Stimulated activated CD8-positive, alpha-beta memory T cell treated with anti-CD3 and anti-CD28 coated beads, Interleukin-4, amount 100 ng/mL, for 24 hours (primary cell): Measurements from ENCODE around the gene AKR1C8.
"Not testable (repeated sequence)": the region's sequence is repeated elsewhere in the genome, so short reads cannot be mapped to it uniquely, and the experiment has no call there.

Source experiments
- DNase-seq: peaks from one replicate; pipeline ENCODE4 v3.0.0-alpha.2; 2020; ENCODE audit warnings: low read depth

The AKR1C8 gene

GRCh38 chr10:5168897-5169420 lies 16.0 kb downstream of the AKR1C8 start:
- no peak for DNase-seq

- no peak for DNase-seq
Measured at GRCh38 chr10:5165738-5166137, 19.2 kb downstream of the AKR1C8 start.

DNA sequence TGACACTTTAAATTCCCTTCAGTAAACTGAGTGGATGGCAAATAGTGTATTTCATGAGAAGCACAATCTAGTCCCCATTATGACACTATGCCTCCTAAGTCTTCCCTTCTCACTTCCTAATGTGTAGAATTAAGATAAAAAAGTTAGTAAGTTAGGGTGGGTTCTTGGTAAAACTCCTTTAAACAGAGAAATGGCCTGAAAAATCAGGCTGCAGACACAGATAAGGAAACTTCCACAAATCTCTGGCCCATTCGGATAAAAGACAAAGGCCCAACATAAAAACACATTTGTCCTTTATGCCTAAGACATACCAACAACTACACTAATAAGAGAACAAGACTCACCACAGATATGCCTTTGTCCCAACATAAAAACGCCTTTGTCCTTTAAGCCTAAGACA lies 21.5 kb downstream of the AKR1C8 start:
- no peak for DNase-seq

- DNase-seq, result no peak
Measured at GRCh38 chr10:5159126-5159525, 25.8 kb downstream of the AKR1C8 start.

DNA sequence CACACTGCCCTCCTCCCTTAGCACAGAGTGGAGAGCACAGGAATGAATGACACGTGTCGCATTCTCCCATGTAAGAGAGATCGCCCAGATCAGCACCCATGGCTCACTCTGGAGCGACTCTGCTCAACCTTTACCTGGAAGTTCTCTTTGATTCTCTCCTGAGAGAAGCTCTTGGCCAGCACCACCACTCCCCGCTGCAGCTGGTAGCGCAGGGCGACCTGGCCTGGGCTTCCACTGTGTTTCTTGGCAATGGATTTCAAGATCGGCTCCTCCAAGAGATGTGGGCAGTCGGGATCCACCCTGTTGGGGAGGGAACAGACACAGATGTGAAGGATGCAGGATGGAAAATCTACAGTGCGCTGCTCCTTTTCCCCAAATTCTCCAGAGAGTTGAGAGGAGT lies 27.4 kb downstream of the AKR1C8 start:
- no peak for DNase-seq

GRCh38 chr10:5155951-5156350 lies 29.0 kb downstream of the AKR1C8 start:
- no peak for DNase-seq

- DNase-seq, result no peak
Measured at GRCh38 chr10:5151076-5151475, 33.9 kb downstream of the AKR1C8 start.

DNA sequence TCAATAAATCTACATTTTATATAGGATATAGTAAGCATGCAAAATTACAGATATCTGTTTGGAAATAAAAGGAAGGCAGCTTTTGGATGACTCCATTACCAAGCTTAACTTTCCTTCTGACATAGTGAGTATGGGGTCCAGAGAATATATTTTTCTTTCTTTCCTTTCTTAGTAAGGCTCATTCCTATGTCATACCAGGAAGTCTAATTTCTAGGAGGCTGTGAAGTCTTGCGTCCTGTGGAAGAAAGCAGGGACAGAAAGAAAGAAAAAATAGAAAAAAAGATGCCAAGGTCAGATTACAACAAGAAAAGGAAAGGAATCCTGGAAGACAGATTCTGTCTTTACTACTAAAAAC lies 36.3 kb downstream of the AKR1C8 start:
- DNase-seq, result no peak

DNA sequence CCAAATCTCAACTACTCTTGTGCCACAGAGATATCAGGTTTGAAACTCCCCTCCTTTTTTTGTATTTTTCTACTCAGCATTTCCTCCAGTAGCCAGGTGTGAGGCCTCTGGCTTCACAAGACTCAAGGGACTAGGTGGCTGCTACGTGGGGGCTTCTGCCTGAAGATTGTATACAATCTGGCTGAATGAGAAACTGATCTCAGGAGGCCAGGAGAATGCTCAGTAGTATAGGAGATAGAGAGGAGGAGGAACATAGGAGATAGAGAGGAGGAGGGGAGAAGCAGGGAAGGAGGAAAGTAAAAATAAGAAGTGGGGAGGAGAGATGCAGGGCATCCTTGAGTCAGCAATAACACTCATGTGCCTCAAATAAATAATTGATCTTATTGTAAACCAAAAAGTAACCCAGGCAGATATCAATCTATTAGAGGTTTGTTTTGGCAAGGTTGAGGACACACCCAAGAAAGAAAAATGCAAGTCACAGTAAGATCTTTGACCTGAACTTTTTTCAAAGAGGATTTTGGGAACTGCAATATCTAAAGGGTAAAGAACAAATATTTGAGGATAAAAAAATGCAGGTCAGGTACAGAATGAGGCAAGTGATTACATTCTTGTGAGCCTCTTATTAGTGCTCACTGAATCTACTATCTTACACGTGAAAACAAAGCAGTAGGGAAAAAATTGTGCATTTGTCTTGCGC lies 36.8 kb downstream of the AKR1C8 start:
- DNase-seq, result no peak

- DNase-seq, result no peak
Measured at GRCh38 chr10:5147255-5147980, 37.5 kb downstream of the AKR1C8 start.

DNA sequence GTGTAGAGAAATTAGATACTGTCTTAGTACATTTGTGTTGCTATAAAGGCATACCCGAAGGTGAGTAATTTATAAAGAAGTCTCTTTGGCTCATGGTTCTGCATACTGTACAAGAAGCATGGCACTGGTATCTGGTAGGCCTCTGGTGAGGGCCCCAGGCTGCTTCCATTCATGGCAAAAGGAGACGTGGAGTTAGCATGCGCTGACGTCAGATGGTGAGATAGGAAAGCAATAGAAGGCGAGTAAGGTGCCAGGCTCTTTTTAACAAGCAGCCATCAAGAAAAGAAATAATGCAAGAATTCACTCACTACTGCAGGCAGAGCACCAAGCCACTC lies 38.1 kb downstream of the AKR1C8 start:
- DNase-seq, result no peak

DNA sequence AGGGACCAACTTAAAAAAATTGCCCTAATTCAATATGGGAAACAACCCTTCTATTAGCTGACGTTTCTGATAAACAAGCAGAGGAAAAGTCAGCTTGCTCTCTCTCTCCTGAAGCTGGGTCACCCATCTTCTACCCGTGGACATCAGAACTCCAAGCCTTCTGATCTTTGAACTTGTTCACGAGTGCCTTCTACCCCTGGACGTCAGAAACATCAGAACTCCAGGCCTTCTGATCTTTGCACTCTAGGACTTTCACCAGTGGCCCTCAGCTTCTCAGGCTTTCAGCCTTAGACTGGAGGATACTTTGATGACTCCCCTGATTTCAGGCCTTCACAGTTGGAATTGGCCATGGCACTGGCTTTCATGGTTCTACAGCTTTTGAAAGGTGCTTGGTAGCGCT lies 41.8 kb downstream of the AKR1C8 start:
- DNase-seq, result no peak

DNA sequence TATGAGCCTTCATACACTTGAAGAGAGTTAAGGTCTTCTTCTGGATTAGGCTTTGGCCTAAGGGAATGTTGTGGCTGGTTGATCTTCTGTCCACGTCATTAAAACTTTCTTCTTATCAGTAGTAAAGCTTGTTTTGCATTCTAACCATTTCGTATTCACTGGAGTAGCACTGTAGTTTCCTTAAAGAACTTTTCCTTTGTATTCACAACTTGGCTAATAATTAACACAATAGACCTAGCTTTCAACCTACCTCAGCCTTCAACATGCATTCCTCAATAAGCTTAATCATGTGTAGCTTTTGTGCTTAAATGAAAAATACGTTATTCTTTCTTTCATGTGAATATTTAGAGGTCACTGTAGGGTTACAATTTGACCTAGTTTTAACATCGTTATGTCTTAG lies 42.8 kb downstream of the AKR1C8 start:
- DNase-seq, result no peak

DNA sequence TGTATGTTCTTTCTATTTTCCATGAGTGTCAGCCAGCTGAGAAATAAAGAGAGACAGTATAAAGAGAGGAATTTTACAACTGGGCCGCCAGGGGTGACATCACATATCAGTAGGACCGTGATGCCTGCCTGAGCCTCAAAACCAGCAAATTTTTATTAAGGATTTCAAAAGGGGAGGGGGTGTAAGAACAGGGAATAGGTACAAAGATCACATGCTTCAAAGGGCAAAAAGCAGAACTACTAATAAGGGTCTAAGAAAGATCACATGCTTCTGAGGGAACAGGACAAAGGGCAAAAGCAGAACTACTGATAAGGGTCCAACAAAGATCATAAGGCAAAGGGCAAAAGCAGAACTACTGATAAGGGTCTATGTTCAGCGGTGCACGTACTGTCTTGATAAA lies 47.3 kb downstream of the AKR1C8 start:
- not testable (repeated sequence) for DNase-seq

GRCh38 chr10:5136468-5137087 lies 48.4 kb downstream of the AKR1C8 start:
- DNase-seq, result no peak

- DNase-seq, result no peak
Measured at GRCh38 chr10:5135581-5135980, 49.4 kb downstream of the AKR1C8 start.

DNA sequence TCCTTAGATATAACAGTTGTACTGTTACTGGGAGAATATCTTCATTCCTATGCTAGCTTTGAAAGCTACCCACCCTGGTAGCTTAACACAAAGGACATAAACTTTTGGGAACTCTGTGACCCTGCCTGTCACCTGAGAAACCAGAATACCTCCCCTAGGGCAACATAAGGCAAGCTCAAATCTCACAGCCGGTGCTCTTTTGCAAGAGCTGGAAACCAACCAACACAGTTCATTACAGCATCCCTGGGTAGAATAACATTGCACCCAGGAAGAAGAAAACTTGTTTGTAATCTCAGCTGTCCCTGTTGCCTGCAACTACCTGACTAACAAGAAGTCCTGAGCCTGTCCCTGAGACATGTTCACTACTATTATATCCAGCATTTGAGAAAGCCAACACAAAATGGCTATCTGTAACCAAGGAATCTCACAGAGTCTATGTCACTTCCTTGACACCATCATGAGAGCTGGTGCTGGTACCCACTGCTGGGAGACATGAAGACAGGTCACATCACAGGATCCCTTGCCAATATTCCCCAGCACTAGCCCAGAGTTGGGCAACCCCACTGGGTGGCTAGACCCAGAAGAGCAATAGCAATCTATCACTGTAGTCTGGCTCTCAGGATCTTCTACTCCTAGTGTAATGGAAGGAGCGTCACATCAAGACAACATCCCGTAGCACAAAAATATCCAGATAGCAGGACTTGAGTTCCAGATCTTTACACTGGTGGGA lies 59.5 kb downstream of the AKR1C8 start:
- DNase-seq, result no peak

DNA sequence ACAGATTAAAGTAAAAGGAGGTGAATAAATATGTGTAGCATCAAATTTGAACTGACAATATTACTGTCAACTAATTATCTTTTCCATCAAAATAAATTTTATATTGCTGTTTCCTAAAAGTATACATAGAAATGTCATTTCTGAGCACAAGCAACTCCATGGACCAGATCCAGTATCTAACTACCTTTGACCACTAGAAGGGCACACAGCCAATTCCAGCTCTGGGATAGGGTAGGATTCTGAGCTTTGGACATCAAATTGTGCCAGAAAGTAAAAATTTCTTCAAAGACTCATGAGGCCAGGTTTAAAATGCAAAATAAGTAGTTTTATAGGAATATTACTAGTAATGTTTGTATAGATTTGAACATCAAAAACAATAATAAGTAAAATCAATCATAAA lies 61.1 kb downstream of the AKR1C8 start:
- DNase-seq, result no peak

DNA sequence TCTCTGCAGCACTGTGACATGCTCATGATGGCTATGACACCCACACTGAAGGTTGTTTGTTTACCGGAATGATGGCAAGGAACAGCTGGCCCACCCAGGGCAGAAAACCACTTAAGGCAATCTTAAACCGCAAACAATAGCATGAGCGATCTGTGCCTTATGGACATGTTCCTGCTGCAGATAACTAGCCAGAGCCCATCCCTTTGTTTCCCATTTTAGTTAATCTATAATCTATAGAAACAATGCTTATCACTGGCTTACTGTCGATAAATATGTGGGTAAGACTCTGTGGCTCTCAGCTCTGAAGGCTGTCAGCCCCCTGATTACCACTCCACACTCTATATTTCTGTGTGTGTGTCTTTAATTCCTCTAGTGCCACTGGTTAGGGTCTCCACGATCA lies 65.0 kb downstream of the AKR1C8 start:
- DNase-seq, result not testable (repeated sequence)

- DNase-seq, result no peak
Measured at GRCh38 chr10:5117026-5117425, 67.9 kb downstream of the AKR1C8 start.

DNA sequence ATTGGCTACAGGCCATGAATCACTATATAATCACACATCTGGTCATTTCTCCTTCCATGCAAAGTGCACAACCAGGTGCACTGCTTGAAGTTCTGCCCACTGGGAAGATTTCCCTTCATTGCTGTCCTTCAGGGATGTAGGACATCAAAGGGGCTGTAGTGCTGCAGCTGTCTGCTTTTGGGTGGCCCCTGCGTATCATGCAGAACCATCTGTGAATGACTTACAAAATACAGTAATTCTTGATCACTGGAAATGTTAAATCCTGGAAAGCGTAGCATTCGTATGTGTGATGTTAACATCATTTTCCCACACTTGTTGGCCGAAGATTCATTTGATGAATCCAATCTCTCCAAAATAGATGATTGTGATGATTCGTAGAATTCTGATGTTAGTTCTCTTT lies 68.3 kb downstream of the AKR1C8 start:
- no peak for DNase-seq

DNA sequence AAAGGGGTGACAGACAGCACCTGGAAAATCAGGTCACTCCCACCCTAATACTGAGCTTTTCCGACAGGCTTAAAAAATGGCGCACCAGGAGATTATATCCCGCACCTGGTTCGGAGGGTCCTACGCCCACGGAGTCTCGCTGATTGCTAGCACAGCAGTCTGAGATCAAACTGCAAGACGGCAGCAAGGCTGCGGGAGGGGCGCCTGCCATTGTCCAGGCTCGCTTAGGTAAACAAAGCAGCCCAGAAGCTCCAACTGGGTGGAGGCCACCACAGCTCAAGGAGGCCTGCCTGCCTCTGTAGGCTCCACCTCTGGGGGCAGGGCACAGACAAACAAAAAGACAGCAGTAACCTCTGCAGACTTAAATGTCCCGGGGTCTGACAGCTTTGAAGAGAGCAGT lies 75.1 kb downstream of the AKR1C8 start:
- not testable (repeated sequence) for DNase-seq
